NT2/D1 (cell line): Measurements from ENCODE around the gene AQP12A.

Source experiments
- SUZ12 ChIP-seq: IDR thresholded peaks from 2 replicates; pipeline ENCODE4 v1.6.1; 2011; ENCODE audit not compliant: insufficient read length, insufficient read depth; ENCODE audit errors: extremely low read depth
- ZNF274 ChIP-seq: IDR thresholded peaks from 2 replicates; pipeline ENCODE4 v1.6.1; 2011; ENCODE audit warnings: mild to moderate bottlenecking, low read depth, low read length

DNA sequence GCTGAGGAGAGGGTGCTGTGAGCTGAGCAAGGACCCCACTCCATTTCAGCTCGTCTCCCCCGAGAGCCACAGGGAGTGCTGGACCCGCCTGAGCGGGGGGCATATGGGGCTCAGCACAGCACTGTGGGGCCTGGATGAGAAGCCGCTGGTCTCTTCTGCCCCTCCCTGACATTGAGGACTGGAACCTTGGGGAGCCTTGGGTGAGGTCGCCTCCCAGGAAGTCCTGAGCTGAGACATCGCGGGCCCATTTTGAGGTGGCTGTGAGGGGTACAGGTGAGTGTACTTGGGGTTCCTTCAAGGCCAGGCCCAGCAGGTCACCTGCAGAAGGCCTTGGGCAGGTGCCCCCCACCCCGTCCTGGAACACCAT lies 3.1 kb upstream of the AQP12A start:
- TF ChIP-seq SUZ12 (no peak), ZNF274 (no peak)
